ENCODE measurements around the gene FGFBP1. TPM values are rescaled to one million over a fixed set of nuclear protein-coding genes. Genes with fewer than 3 reads are reported as not detected.

The FGFBP1 gene
- total RNA-seq, 1 experiment from 2014 or later = 133 TPM

- H3K27ac ChIP-seq (ENCODE audit: low read length) = no peak overlapping the region
- intact Hi-C loops (cut with micrococcal nuclease) = no loop called here
- H3K27me3 ChIP-seq (ENCODE audit: low read length) = no peaks in the 10 kb centered on the region
- no peak overlapping the region for H2AFZ ChIP-seq (ENCODE audit: low read length)
- H3K9me2 ChIP-seq (replicated peaks; ENCODE audit: low read length) = no peaks in the 10 kb centered on the region
- POLR2A ChIA-PET (ENCODE audit: unreplicated experiment) = no interaction called here
- no peaks in the 10 kb centered on the region for H3K9me3 ChIP-seq (ENCODE audit: low read length)
- no peaks in the 10 kb centered on the region for H3F3A ChIP-seq (ENCODE audit: low read length, unreplicated experiment)
- H3K4me1 ChIP-seq (ENCODE audit: insufficient read depth, low read length) = no peaks in the 10 kb centered on the region
- no peak overlapping the region for H3K4me2 ChIP-seq (ENCODE audit: low read length)
- H3K79me2 ChIP-seq (ENCODE audit: low read length) = no peaks in the 10 kb centered on the region
- CTCF ChIA-PET = no interaction called here
- no peaks in the 10 kb centered on the region for H4K20me1 ChIP-seq (ENCODE audit: low read length)
- H3K36me3 ChIP-seq (ENCODE audit: low read depth, low read length) = no peaks in the 10 kb centered on the region
- H3K4me3 ChIP-seq (ENCODE audit: low read length) = no peak overlapping the region
- no TSS peak for BruUV-seq (replicated peaks)
- no peak overlapping the region for H3K9ac ChIP-seq (ENCODE audit: low read length)
- DNase-seq = no peak
- ATAC-seq = no peak
- no peak for TF ChIP-seq CTCF (conservative IDR thresholded peaks at IDR 0.05; ENCODE audit: low read depth, low read length)
- TF ChIP-seq EZH2phosphoT487 (IDR thresholded peaks at IDR 0.05; ENCODE audit: borderline replicate concordance, low read length) = no peak
- TF ChIP-seq EZH2 (IDR thresholded peaks at IDR 0.05; ENCODE audit: low read length, unreplicated experiment) = no peak
Observed at GRCh38 chr4:15971068-15971801, 32.7 kb upstream of the FGFBP1 start.

DNA sequence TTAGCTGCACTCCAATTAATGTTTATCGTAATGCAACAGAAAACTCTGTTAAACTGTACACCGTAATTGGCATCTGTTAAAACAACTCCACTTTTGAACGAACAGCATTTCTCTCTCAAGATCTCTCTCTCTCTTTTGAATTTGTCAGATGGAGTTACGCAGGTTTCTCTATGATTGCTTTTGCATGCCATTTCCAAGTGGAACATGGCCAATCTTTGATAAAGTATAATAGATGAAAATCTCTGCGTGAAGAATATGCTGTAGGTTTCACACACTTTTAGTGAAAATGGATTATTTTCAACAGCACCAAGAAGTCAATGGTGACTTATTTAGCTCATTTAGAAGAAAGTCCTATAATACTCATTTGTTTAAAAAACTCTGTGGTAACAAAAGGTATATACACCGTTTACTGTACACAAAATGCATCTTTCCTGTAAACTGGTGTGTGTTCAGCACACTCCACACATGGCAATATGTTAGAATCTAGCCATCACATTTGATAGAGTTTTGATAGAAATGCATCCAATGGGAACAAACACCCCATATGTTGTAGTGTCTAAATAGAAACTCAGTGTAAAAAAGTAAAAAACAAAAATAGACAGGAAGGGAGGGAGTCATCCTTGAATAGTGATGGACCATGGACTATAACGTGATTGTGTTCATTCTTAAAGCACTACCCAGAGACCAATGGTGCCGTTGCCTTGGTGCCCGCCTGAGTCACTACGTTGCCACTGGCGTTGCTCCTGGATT lies 30.2 kb upstream of the FGFBP1 start:
- no peaks in the 10 kb centered on the region for H3K27me3 ChIP-seq (ENCODE audit: low read length)
- no peaks in the 10 kb centered on the region for H3K79me2 ChIP-seq (ENCODE audit: low read length)
- H2AFZ ChIP-seq (ENCODE audit: low read length) = no peak overlapping the region
- ATAC-seq (no peak), DNase-seq (no peak)
- intact Hi-C loops (cut with micrococcal nuclease) = no loop called here
- H3F3A ChIP-seq (ENCODE audit: low read length, unreplicated experiment) = no peaks in the 10 kb centered on the region
- POLR2A ChIA-PET (ENCODE audit: unreplicated experiment) = no interaction called here
- no peaks in the 10 kb centered on the region for H3K9me2 ChIP-seq (replicated peaks; ENCODE audit: low read length)
- no TSS peak for BruUV-seq (replicated peaks)
- no peaks in the 10 kb centered on the region for H3K9me3 ChIP-seq (ENCODE audit: low read length)
- CTCF ChIA-PET = no interaction called here
- H3K4me1 ChIP-seq (ENCODE audit: insufficient read depth, low read length) = no peaks in the 10 kb centered on the region
- no peak overlapping the region for H3K4me2 ChIP-seq (ENCODE audit: low read length)
- H3K36me3 ChIP-seq (ENCODE audit: low read depth, low read length) = no peaks in the 10 kb centered on the region
- H3K27ac ChIP-seq (ENCODE audit: low read length) = no peak overlapping the region
- H4K20me1 ChIP-seq (ENCODE audit: low read length) = no peaks in the 10 kb centered on the region
- TF ChIP-seq EZH2phosphoT487 (IDR thresholded peaks at IDR 0.05; ENCODE audit: borderline replicate concordance, low read length) (no peak), CTCF (conservative IDR thresholded peaks at IDR 0.05; ENCODE audit: low read depth, low read length) (no peak), EZH2 (IDR thresholded peaks at IDR 0.05; ENCODE audit: low read length, unreplicated experiment) (no peak)
- H3K4me3 ChIP-seq (ENCODE audit: low read length) = no peak overlapping the region
- H3K9ac ChIP-seq (ENCODE audit: low read length) = no peak overlapping the region

- no peak overlapping the region for H3K9ac ChIP-seq (ENCODE audit: low read length)
- intact Hi-C loops (cut with micrococcal nuclease) = no loop called here
- TF ChIP-seq EZH2phosphoT487 (IDR thresholded peaks at IDR 0.05; ENCODE audit: borderline replicate concordance, low read length) = no peak
- TF ChIP-seq CTCF (conservative IDR thresholded peaks at IDR 0.05; ENCODE audit: low read depth, low read length) = no peak
- no peak for TF ChIP-seq EZH2 (IDR thresholded peaks at IDR 0.05; ENCODE audit: low read length, unreplicated experiment)
- H3K27me3 ChIP-seq (ENCODE audit: low read length) = no peaks in the 10 kb centered on the region
- no peaks in the 10 kb centered on the region; the same call in 1 of the 2 replicates for H3K36me3 ChIP-seq (ENCODE audit: low read depth, low read length)
- ChIA-PET POLR2A (ENCODE audit: unreplicated experiment) (no interaction called here), CTCF (no interaction called here)
- no peak overlapping the region for H3K4me3 ChIP-seq (ENCODE audit: low read length)
- no peaks in the 10 kb centered on the region for H3K79me2 ChIP-seq (ENCODE audit: low read length)
- no peak overlapping the region for H3K27ac ChIP-seq (ENCODE audit: low read length)
- no peak for ATAC-seq
- no peaks in the 10 kb centered on the region for H3K4me1 ChIP-seq (ENCODE audit: insufficient read depth, low read length)
- no TSS peak for BruUV-seq (replicated peaks)
- no peaks in the 10 kb centered on the region for H4K20me1 ChIP-seq (ENCODE audit: low read length)
- H3K4me2 ChIP-seq (ENCODE audit: low read length) = no peak overlapping the region
- no peak overlapping the region for H2AFZ ChIP-seq (ENCODE audit: low read length)
- no peaks in the 10 kb centered on the region for H3K9me3 ChIP-seq (ENCODE audit: low read length)
- no peaks in the 10 kb centered on the region for H3F3A ChIP-seq (ENCODE audit: low read length, unreplicated experiment)
- DNase-seq = no peak
- H3K9me2 ChIP-seq (replicated peaks; ENCODE audit: low read length) = no peaks in the 10 kb centered on the region
Observed at GRCh38 chr4:15965325-15965724, 26.8 kb upstream of the FGFBP1 start.
